OCI-LY3 (cell line): Measurements from ENCODE around the gene KIF15.

Experiments
- CTCF ChIP-seq: fragments of 200-600, 300-600 bp; sonication (generic); IDR thresholded peaks from 2 replicates; pipeline ENCODE4 v1.5.1; 2014; ENCODE audit warnings: antibody characterized with exemption, low read length, low read depth
- EZH2phosphoT487 ChIP-seq: fragments of 200-600 bp; shearing (Covaris generic); IDR thresholded peaks from 2 replicates; pipeline ENCODE4 v1.6.1; 2018; ENCODE audit warnings: antibody characterized with exemption, mixed run types, low read depth

- TF ChIP-seq CTCF (no peak), EZH2phosphoT487 (no peak)
Measured at GRCh38 chr3:44722103-44722401, 39.5 kb upstream of the KIF15 start.
